HG03457 (cell line): ENCODE measurements around the gene FAH.
"Not testable (repeated sequence)": the region's sequence is repeated elsewhere in the genome, so short reads cannot be mapped to it uniquely, and the experiment has no call there.

Experiments
- ATAC-seq: cut with Tn5 transposase; IDR thresholded peaks from one replicate; pipeline ENCODE4 v1.9.1; 2021; ENCODE audit warnings: moderate number of reproducible peaks; ENCODE audit not compliant: unreplicated experiment

FAH gene

DNA sequence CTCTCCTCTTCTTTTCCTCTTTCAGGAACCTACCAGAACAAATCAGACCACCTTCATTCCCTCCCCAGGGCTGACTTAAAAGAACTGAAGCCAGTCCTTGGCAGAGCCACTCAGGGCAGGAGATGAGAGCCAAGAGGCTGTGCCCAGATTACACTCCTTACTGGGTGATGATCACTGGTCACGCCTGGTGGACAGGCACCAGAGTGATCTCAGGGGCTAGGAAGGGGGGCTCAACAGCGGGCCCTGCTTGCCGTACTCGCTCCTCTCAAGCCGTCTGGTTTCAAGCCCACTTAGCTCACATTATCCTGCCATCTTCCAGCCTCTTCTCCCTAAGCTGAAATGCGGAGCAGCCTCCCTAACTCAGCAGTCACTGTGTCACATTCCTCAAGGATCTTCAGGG, 1.7 kb upstream of the FAH start:
- no peak for ATAC-seq

DNA sequence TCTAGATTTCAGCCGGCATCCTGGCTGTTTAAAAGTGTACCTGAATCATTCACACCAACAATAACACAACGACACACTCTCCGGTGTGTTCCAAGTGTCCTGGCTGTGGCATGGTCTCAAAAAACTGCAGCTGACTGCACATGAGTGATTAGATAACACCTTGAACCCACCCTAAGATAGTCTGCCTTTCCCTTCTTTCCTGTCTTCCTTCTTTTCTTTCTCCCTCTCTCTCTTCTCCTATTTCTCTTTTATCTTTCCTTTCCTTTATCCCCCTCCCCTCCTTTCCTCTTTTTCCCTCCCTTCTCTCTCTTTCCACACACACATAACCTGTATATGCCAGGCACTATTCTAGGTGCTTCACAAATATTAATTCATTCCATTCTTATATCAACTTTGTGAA, 1.2 kb upstream of the FAH start:
- ATAC-seq: no peak

DNA sequence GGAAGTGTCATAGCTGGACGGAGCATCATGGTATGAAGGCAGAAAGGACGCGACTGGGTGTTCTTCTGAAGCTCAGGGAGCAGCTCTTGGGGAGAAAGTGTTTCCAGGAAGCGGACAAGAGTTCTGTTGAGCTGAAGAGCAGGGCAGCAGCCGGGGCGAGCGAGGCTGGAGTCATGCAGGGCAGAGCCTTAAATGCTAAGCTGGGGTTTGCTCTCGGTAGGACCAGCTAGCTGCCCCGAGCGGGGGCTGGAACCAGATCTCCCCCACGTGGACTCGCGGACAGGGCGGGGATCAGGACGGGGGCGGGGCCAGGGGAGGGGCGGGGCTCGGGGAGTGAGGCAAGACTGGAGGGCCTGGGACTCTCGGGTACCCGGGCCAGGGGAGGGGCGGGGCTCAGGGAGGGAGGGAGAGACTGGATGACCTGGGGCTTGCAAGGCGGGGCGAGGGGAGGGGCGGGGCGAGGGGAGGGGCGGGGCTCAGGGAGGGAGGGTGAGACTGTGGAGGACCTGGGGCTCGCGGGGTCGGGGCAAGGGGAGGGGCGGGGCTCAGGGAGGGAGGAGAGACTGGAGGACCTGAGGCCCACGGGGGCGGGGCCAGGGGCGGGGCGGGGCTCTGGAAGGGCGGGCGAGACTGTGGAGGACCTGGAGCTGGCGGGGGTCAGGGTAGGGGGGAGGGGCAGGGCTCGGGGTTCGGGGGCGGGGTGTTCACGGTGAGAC, 461 bp upstream of the FAH start:
- peak; percentile 51 for ATAC-seq

DNA sequence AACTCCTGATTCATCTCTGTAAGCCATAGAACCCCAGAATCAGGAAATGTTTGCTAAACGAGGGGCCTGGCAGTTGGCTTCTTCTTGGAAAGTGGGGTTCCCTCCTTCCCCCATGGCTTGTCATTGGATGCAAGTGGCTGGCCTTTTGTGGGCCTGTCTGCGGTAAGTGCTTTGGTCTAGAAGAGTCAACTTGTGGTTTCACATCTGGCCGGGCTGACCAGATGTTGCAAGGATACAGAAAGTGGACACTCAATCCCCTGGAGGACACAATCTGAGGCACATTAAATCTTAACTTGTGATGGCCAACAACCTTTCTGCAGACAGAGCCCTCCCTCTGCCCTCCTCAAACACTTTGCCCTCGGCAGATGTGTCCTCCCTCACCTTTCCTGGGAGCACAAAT, 1.1 kb downstream of the FAH start:
- no peak for ATAC-seq

DNA sequence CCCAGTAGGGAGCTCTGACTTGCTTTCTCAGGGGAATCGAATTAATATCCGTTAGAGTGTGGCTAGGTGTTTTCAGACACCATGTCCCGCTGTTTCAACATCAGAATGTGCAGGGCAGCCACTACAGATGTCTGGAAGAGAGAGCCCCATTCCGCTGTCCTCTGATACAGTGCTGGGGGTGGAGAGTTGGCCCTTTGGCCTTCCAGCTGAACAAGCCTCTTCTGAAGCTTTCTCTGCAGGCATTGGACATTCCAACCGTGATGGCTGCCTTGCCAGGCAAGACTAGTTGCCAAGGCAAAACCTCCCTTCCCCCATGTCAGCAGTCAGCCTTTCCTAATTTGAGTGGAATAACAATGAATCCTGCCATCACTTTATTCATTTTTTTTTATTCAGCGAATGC, 1.5 kb downstream of the FAH start:
- no peak for ATAC-seq

DNA sequence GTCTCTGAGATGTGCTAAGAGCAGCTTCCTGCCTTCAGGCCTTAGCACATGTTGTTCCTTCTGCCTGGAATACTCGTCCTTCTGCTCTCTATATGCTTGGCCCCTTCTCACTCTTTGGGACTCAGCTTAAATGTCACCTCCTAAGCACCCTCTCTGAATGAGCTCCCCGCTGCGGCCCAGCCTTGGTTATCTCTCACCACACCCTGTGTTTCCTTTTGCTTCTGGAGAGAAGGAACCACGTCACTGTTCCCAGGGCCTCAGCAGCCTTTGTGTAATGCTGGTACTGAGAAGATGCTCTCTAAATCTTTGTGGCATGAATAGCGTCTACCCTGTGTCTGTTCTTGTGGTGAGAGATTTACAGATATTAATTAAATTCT, 2.2 kb downstream of the FAH start:
- ATAC-seq: no peak

DNA sequence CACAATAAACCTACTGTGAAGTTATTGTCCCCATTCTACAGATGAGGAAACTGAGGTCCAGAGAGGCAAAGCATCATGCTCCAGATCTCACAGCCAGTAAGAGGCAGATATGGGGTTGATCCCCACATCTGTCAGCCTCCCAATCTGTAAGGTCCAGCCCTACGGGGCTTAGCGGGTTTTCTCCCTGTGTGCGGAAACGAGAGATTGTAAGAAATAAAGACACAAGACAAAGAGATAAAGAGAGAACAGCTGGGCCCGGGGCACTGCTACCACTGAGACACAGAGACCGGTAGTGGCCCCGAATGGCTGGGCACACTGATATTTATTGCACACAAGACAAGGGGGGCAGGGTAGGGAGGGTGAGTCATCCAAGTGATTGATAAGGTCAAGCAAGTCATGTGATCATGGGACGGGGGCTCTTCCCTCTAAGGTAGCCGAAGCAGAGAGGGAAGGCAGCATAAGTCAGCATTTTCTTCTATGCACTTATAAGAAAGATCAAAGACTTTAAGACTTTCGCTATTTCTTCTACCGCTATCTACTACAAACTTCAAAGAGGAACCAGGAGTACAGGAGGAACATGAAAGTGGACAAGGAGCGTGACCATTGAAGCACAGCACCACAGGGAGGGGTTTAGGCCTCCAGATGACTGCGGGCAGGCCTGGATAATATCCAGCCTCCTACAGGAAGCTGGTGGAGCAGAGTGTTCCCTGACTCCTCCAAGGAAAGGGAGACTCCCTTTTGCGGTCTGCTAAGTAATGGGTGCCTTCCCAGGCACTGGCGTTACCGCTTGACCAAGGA, 2.8 kb downstream of the FAH start:
- not testable (repeated sequence) for ATAC-seq

DNA sequence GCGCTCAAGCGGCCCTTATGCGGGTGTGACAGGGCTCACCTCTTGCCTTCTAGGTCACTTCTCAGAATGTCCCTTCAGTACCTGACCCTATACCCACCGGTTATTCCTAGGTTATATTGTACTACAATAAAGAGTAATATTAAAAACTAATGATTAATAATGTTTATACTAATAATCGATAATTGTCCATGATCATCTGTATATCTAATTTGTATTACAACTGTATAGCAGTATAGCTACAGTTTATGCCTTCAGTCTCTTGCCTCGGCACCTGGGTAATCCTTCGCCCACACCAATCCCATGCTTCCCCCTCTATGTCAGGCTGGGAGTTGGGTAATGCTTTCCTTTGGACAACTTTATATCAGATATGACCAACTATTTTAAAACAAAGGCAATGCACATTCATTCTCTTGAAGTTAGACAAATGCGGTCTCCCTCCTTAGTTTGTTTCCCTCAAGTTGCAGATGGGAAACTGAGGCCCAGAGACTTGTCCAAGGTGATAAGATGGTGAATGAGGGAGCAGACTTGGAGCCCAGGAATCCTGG, 3.4 kb downstream of the FAH start:
- no peak for ATAC-seq

DNA sequence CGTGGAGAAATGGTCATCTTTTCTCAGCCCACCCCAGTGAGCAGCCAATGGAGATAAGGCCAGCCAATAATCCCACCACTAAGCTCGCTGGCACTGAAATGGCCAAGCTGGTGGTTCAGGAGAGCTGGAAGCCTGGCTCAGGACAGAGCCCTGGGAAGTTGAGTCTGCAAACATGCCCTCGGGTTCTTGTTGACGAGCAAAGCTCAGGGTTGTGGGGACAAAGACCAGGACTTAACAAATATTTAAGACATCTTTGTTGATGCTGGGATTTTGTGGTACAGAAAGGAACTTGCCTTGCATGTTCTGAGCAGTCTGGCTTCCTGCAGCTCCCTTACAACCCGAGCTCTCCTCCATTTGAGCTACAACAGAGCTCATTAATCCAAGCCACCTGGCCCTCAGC, 4.4 kb downstream of the FAH start:
- no peak for ATAC-seq

DNA sequence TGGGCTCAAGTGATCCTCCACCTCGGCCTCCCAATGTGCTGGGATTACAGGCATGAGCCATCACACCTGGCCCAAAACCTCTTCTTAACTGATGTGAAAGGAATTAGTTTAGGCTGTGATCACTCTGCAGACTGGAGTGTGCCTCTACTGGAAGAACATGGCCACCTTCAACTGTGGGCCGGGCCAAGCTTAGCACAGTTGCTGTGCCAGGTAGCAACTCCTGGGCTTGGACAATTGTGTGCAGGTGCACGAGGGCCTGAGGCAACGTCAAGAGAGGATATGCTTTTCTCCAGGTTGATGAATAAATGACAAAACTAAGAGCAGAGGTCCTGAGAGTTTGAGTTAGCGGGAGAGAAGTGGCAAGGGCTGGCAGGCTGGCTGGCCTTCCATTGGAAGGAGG, 6.5 kb downstream of the FAH start:
- no peak for ATAC-seq

DNA sequence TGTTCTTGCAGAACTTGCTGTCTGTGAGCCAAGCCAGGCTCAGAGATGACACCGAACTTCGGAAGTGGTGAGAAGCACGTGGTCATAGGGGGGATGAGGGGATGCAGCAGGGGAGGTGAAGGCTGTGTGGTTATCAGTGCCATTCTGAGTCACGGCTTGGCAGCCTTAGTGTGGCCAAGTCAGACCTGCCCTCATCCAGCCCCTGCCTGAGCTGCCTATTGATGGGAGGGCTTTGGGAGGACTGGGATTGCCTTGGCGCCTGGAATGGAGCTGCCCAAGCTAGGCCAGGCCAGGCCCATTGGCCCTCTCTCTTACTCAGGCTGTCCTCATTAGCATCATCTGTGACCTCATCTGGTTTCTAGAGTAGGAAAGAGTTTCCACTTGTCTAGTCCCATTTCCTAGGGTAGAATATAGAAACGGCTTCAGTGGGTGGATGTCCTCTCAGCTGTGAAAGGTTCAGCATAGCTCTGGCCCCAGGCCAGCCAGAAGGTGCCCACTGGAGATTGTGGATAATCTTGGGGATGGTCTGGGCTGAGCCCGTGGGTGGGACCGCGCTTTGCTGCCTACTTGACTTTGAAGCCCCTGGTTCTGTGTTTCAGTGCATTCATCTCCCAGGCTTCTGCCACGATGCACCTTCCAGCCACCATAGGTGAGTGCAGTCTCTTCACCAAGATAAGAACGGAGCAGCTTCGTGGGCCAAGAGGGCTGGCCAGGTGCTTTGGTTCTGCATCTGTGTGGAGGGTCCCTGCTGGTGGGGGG, 7.2 kb downstream of the FAH start:
- no peak for ATAC-seq

DNA sequence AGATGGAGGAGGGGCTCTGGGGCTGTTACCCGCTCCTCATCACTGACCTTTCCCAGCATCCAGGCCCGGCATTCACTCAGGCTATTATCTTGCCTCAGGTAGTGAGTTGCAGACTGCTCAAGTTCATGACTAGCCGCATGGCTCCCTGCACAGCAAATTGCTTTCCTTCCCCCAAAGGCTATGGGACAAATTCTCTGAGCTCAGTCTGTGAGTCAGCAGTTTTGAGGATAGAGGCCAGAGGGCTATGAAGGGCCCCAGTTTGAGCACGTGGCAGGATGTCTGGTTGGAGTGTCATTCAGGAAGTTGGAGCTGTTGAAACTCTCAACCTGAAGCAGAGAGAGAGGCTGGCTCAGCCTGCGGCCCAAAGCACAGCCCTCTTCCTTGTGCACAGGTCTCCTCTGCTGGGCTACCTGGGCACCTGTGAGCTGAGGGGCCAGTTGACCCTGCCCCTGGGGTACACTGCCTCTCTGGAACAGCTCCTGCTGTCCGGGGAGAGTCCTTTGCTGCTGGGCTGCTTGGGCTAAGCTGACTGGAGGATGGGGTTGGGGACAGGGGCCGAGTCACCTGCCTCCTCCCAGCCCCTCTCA, 7.9 kb downstream of the FAH start:
- ATAC-seq: no peak

DNA sequence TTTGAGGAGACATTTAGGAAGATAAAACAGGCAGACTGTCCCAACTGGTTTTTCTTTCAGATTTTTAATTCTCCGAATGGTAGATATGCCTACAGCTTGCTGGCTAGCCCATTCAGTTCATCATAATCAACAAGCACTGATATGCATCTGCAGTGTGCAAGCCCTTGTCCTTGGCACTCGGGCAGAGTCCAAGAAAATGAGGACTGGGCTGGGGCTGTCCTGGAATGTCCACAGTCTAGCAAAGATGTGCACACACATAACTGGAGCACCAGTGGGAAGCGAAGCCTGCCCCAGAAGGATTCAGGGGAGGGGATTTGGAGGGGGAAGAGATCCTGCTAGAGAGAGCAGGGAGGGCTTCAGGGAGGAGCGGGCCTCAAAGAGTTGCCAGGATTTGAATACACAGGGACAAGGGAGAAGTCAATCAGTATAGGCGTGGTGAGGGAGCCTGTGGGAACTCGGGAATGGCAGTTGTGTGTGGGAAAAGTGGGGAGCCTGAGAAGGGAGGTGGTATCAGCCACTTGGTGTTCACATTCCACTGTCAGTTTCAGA, 8.7 kb downstream of the FAH start:
- no peak for ATAC-seq

DNA sequence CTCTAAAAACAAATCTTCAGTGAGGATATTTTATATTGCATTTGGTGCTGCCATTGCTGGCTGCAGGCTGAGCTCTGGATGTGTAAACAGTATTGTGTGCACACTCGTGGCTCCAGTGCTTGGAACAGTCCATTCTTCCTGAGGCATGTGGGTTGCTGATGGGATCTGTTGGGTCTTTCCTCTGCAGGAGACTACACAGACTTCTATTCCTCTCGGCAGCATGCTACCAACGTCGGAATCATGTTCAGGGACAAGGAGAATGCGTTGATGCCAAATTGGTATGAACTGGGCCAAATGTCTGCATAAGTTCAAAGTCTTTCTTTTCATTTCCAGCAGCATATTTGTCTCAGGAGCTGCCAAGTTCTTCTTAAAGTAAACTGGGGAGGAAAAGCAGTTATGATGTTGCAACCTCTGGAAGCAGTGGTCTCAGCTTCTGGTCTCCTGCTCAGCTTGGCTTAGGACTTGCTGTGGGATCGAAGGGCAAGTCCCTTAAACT, 9.3 kb downstream of the FAH start:
- no peak for ATAC-seq

DNA sequence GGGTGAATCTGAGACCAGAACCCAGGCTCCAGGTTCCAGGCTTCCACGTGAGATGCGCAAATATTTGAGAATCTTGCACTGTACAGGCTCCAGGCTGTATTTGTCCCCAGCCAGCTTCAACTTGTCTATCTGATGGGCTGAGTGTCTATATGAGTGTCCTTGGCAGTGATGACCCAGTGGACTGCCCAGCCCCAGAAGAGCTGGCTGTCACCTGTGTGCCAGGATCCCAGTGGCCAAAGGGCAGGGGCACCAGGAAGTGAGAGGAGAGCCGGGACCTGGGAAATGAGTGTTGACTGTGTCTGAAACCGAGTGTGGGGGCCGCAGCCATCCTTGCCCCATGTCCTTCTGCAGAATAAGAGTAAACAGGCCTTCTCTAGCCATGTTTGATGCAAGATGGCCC, 10.4 kb downstream of the FAH start:
- no peak for ATAC-seq

DNA sequence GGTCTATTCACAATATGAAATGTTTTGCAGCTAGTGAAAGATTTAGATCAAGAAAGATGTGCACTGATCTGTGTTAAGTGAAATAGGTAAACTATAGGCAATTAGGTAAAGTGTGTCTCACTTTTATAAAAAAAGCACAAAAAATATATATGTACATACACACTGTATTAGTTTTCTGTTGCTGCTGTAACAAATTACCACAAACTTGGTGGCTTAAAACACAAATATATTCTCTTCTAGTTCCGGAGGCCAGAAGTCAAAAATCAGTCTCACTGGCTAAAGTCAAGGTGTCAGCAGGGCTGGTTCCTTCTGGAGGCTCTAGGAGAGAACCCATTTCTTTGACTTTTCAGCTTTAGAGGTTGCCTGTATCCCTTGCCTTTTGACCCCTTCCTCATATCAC, 11.1 kb downstream of the FAH start:
- no peak for ATAC-seq

DNA sequence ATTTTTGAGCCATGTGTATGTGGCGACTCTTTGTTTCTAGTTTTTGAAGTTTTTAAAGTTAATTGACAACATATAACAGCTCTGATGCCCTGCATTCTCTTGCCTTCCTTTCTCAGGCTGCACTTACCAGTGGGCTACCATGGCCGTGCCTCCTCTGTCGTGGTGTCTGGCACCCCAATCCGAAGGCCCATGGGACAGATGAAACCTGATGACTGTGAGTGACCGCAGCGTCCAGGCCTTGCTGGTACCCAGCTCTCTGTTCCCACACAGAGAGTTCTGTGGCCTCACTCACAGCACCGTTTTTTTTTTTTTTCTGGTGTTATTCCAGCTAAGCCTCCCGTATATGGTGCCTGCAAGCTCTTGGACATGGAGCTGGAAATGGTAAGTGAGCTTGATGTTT, 15.1 kb downstream of the FAH start:
- ATAC-seq: no peak

DNA sequence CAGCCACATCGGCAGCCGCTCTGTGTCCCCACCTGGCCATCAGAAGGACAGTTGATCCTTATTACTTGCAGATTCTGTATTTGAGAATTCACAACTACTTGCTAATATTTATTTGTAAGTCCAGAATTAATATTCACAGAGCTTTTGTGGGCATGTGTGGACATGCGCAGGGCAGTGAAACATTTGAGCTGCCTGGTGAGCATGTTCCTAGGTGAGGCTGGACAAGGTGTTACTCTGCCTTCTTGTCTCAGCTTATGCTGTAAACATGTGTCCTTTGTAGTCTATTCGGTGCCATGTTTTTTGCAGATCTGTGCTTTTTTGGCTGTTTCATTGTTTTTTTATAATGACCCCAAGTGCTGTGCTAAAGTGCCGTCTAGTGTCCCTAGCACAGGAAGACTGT, 15.6 kb downstream of the FAH start:
- no peak for ATAC-seq

DNA sequence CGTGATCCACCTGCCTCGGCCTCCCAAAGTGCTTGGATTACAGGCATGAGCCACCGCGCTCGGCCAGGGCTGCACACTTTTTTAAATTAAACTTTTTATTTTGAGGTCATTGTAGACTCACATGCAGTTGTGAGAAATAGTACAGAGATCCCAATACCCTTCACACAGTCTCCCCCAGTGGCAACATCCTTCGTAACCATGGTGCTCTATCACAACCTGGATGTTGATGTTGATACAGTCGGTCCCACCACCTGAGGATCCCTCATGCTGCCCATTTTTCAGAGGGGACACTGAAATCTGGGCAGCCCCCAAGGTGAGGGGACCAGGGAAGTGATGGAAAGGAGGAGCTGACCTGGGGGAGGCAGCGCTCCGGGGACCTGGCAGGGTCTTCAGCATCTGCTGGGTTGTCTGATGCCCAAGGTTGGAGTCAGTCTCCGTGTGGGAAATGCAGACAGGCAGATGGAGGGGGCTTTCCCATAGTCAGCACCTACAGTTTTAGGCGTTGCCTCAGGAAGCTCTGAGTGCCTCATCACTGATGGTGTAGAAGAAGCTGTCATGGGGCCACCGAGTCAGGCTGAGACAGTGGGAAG, 17.1 kb downstream of the FAH start:
- ATAC-seq: no peak

DNA sequence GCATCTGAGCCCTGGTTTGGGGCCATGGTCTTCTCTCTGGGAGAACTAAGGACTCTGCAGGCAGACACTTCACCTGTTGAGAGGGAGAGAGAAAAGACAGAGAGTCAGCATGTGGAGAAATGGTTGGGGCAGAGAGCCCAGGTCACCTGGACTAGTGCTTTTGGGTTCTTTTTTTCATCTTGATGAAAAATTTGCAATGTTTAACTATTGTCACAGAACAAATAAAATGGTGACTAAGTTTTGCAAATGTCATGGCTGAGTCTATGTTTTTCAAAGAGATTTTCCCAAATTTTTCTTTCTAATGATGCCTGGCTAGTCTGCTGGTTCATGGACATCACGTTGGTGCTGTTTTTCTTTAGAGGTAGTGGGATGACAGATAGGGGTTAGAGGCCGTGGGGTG, 17.8 kb downstream of the FAH start:
- ATAC-seq: no peak
